Measurements from ENCODE around the gene NUP54.

NUP54 gene

DNA sequence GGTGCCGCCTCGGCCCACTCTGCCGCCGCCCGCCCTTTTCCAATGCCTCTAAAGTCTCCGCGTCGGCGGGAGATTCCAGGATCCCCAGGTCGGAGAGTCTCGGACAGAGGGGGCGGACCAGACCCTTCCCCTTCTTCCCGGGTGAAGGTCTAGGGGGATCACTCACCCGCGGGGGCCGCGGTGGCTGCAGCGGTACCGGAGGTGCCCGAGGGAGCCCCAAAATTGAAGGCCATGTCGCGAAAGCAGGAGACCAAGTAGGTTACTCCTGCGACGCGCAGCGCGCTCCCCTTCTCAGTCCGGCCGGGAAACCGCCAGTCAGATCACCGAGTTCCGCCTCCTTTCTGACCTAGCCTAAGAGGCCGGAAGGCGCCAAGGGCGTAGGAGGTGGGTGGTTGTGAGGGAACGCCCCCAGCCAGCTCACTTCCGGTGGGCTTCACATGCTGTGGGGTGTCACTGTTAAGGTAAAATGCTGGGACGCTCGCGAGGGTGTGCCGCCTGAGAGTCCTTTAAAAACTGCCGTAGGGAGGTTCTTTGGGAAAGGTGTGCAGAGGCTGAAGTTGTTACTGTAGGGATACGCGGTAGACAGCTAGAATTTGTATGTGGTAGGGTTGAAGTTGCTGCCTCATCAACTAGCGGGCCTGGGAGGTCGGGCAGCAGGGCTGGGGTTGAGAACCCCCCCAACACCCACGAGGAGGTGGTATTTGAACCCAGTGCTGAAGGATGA, at the start of gene NUP54:
Gene NUP54 (minus strand): TSS at position 256 of the 724 bp plus-strand sequence. CDS start 23 bp downstream, at position 233.
- peak; percentile 99 for FAIRE-seq

DNA sequence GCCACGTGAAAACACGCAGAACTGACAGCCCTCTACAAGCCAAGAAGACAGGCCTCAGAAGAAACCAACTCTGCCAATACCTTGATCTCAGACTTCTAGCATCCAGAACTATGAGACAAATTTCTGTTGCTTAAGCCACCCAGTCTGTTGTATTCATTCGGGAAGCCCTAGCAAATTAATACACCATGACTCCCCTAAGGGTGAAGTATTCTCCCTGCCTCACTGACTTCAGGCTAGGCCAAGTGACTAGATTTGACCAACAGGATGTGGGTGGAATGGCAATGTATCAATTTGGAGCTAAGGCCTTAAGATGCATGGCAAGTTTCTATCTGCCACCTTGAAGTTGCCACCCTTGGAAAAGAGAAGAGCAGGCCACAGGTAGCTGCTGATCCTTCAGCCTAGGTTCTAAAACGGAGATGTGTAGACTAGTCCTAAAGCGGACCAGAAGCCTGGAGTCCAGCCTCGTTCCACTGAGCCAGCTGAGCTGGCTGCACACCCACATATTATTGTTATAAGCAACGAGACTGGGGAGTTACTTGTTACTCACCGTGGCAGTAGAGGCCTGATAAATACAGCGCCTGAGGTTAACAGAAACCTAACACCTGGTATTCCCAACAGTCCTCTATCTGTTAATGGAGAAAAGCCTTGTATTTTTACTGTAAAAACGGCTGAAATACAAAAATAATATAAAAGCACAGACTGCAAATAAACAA, 49.0 kb upstream of the NUP54 start:
- FAIRE-seq: no peak
- DNase-seq (ENCODE audit: insufficient read length, low spot score): no peak

More for the DNA sequence above, at the start of gene NUP54:
- peak; percentile 87 for DNase-seq (ENCODE audit: insufficient read length, low spot score)

DNA sequence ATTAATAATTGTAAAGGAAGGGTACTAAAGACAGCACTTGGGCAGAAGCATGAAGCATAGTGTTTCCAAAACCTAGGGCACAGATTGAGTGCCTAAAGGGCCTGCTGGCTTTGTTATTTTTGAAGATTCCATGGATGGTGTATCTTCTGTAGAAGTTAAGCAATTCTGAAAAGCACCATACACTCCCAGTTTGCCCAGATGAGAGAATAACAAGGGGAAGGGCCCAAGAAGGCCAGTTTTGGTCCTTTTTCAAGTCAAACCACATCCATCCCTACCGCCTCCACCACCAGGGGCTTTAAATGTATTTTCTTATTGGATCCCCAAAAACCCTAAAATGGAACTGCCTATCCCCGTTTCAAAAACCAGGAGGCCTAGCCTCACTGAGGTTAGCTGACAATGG, 48.2 kb upstream of the NUP54 start:
- no peak for FAIRE-seq
- no peak for DNase-seq (ENCODE audit: insufficient read length, low spot score)

DNA sequence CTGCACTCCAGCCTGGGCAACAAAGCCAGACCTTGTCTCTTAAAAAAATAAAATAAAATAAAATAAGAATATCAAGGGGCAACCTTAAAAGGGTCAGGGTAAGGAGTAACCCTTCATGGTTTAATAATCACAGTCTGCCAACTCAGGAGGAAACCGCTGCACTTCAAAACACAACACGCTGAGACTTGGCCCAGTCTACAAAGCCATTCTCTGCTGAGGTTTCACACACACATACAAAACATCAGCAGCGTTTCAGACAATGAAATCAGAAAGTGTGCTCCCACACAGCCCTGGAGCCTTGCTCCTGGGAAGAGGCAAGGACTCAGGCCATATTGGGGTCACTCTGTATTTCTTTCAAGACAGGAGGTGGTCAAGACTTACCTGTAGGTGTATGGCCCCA, 47.1 kb upstream of the NUP54 start:
- FAIRE-seq (peak; percentile 70), DNase-seq (ENCODE audit: insufficient read length, low spot score) (no peak)

DNA sequence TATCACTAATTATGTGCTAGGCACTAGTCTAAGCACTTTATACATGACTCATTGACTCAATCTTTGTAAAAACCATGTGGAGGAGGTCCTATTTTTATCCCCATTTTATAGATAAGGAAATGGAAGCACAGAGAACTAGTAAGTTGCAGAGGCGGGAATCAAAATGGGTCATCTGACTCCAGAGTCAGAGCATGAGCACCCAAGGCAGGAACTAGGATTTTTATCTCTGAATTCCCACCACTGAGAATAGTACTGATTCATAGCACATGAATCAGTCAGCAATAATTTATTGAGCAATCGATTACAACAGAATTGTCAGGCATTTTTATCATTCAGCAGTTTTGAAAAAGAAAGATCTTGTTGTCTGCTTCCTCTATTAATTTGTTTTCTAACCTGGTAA, 46.1 kb upstream of the NUP54 start:
- DNase-seq (ENCODE audit: insufficient read length, low spot score): no peak
- FAIRE-seq: no peak

DNA sequence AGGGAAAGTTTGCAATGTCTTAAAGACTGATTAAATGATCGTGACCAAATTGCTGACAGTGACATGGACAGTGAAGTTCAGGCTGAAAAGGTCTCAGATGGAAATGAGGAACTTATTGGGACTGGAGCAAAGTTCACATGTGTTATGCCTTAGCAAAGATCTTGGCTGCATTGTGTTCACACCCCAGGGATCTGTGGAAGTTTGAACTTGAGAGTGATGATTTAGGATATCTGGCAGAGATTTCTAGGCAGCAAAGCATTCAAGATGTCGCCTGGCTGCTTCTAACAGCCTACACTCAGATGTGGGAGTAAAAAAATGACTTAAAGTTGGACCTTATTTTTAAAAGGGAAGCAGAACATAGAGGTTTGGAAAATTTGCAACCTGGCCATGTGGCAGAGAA, 44.0 kb upstream of the NUP54 start:
- DNase-seq (ENCODE audit: insufficient read length, low spot score): no peak
- FAIRE-seq: no peak

GRCh38 chr4:76188557-76188956, 40.4 kb upstream of the NUP54 start:
- DNase-seq (ENCODE audit: insufficient read length, low spot score) (no peak), FAIRE-seq (no peak)

DNA sequence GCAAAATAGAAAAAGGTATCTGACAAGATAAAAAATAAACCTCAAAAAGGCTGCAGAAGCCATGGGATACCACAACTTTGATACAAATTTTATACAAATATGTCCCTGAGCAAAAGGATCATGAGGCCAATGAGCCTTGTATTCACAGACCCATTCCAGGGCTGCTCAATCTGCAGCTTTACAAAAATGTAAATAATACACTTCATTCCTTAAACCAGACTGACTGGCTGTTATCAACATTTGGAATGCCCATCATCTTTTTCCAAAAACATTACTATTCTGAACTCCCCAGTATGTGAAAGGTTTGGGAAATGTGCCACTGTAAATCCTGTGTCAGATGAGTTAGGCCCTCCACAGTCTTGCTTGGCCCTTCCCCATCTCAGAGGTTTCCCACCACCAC, 40.0 kb upstream of the NUP54 start:
- FAIRE-seq: no peak
- no peak for DNase-seq (ENCODE audit: insufficient read length, low spot score)

- DNase-seq (ENCODE audit: insufficient read length, low spot score) (no peak), FAIRE-seq (no peak)
Observed at GRCh38 chr4:76187152-76187551, 39.0 kb upstream of the NUP54 start.

GRCh38 chr4:76182463-76182862, 34.3 kb upstream of the NUP54 start:
- no peak for FAIRE-seq

GRCh38 chr4:76179398-76180318, 31.5 kb upstream of the NUP54 start:
- DNase-seq (ENCODE audit: insufficient read length, low spot score): peak; percentile 57
- FAIRE-seq: peak; percentile 88

More at GRCh38 chr4:76182463-76182862, 34.3 kb upstream of the NUP54 start:
- no peak for DNase-seq (ENCODE audit: insufficient read length, low spot score)

- FAIRE-seq (no peak), DNase-seq (ENCODE audit: insufficient read length, low spot score) (no peak)
Observed at GRCh38 chr4:76178296-76178695, 30.1 kb upstream of the NUP54 start.

- FAIRE-seq (no peak), DNase-seq (ENCODE audit: insufficient read length, low spot score) (no peak)
Observed at GRCh38 chr4:76177709-76178108, 29.5 kb upstream of the NUP54 start.

DNA sequence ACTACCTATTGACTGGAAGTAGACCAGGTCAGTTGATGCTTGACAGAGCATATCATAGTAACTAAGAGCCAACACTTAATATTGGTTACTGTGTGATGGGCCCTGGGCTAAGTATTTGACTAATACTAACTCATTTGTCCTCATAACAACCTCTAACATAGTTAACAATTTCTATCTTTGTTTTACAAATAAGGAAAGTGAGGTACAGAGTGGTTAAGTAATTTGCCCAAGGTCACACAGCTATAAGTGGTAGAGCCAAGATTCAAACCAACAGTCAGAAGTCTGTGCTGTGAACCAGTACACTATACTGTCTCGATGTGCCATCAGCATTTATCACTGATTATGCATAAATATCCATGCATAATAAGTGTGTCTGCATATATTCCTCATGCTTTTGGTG, 27.1 kb upstream of the NUP54 start:
- no peak for FAIRE-seq

DNA sequence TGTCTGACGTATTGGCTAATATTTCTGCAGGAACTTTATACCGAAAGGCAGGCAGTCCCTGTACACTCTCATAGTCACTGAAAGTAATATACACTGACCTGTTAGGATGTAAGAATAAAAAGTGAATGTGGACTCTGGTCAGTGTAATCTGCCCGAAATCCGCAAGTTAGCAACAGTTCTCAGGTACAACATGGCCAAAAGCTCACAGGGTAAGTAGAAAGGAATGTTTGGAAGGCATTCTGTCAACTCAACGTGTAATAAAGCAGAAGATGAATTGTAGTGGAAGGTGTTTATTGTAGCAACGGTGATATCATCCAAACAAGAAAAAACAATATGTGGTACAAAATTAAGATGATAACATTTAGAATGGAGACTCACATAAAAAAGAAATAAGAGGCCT, 26.0 kb upstream of the NUP54 start:
- no peak for FAIRE-seq
- no peak for DNase-seq (ENCODE audit: insufficient read length, low spot score)

More for the DNA sequence above, 27.1 kb upstream of the NUP54 start:
- DNase-seq (ENCODE audit: insufficient read length, low spot score): no peak

GRCh38 chr4:76168688-76169087, 20.5 kb upstream of the NUP54 start:
- no peak for FAIRE-seq
- no peak for DNase-seq (ENCODE audit: insufficient read length, low spot score)

DNA sequence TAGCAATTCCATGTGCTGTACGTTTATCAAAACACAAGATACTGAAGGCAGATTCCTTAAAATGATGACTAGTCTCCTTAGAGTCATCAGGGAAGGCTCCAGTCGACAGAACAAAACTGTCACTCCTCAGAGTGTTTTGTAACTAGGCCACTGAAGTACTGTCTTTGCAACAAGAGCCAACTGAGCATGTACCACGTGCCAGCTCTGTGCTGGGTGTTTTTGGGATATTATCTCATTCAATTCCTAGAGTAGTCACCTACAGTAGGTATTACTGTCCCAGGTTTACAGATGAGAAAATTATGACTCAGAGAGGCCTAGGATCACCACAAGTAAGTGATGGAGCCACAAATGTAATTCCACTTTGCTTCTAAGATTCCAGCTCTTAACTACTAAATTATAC, 18.3 kb upstream of the NUP54 start:
- no peak for DNase-seq (ENCODE audit: insufficient read length, low spot score)
- FAIRE-seq: no peak

DNA sequence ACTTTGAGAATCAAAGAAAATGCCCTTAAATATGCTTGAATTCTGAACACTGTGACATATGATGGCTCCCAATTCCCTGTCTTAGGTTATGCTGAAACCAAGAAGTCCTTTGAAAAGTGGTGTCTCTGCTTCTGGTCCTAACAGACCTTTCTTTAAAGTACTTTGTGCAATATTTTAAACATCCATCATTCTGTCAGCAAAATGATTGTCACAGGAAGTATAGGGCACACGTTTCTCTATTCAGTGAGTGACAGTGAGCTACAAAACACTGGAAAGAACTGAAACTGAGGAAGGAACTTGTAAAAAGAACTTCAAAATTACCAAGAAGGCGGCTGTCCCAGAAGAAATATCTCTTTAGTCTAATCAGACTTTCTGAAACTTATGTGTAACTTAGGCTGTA, 12.2 kb upstream of the NUP54 start:
- FAIRE-seq: no peak
- no peak for DNase-seq (ENCODE audit: insufficient read length, low spot score)

DNA sequence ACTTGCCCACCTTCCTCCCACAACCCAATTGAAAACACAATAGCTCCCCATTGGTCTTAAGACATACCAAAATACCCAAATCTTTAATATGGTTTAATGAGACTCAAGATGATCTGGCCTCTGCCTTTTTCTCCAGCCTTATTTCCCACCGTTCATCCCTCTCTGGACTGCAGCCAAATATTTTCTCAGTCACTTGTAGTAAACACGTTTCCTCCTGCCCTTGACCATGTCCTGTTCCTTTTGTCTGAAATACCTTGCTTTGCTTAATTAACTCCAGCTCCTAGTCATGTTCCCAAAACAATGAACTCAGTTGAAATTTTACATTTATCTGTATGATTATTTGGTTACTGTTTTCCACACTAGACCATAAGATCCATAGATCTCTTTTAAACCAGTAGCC, 8.4 kb upstream of the NUP54 start:
- no peak for FAIRE-seq
- no peak for DNase-seq (ENCODE audit: insufficient read length, low spot score)

DNA sequence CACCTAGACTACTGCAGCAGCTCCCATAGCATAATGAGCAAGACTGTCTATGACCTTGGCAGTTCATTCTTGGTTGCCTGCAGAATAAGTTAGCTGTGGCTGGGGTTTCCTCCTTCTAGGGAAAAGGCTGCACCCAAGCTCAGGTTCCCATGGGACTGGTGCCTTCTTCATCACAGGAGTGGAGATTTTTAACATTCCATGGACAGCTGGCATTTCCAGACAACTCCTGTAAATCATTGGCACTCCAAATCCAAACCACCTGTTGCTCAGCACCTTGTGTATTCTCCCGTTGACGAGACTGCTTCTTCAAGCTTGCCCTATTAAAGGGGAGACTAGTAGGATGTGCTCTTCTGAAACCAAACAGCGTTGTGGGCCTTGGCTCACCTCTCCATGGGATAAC, 7.8 kb upstream of the NUP54 start:
- no peak for FAIRE-seq
- DNase-seq (ENCODE audit: insufficient read length, low spot score): no peak

GRCh38 chr4:76153356-76153755, 5.2 kb upstream of the NUP54 start:
- FAIRE-seq (no peak), DNase-seq (ENCODE audit: insufficient read length, low spot score) (no peak)

Data from GM19239 (cell line).